Caco-2 (cell line): ENCODE results near the gene ZMAT5. TPM values are rescaled to one million over a fixed set of nuclear protein-coding genes. Genes with fewer than 3 reads are reported as not detected.

Experiments
- BruUV-seq: library from RNA; stranded (reverse); fragments of 400-500 nt; replicated peaks from 2 replicates; lab custom pipeline; 2021; lab: Mats Ljungman, UMichigan
- CTCF ChIA-PET: fragments of 300-600 bp; sonication (Branson Sonifier 250); formaldehyde crosslinking; loops from one replicate; lab custom pipeline; 2022; ENCODE audit warnings: antibody characterized with exemption; lab: Charles Lee
- POLR2A ChIA-PET: fragments of 300-600 bp; sonication (Branson Sonifier 250); formaldehyde crosslinking; loops from one replicate; lab custom pipeline; 2022; ENCODE audit warnings: antibody characterized with exemption; lab: Charles Lee
- DNase-seq, 2 experiments: peaks; one replicate each; pipeline versions ENCODE4 v3.0.0 to v3.0.0-alpha.2; 2020 to 2022
- H3K27me3 ChIP-seq: replicated peaks from 2 replicates; pipeline ENCODE4 v1.6.0; 2011; ENCODE audit warnings: low read length; ENCODE audit not compliant: control insufficient read depth, insufficient read depth
- H3K36me3 ChIP-seq: 2 replicates; pipeline ENCODE4 v1.5.1; 2011; ENCODE audit warnings: low read length; ENCODE audit not compliant: control insufficient read depth, insufficient read depth
- H3K4me1 ChIP-seq: fragments of 250-450 bp; sonication (Bioruptor Pico); 2 replicates; pipeline ENCODE4 v1.5.1; 2020; ENCODE audit warnings: mild to moderate bottlenecking
- H3K4me3 ChIP-seq: 2 replicates; pipeline ENCODE4 v1.5.1; 2011; ENCODE audit warnings: low read depth, mild to moderate bottlenecking, control low read depth, low read length
- H3K9me3 ChIP-seq: fragments of 250-450 bp; sonication (Bioruptor Pico); 2 replicates; pipeline ENCODE4 v1.5.1; 2020; ENCODE audit warnings: mild to moderate bottlenecking, moderate library complexity
- H3K27ac Mint-ChIP-seq: one replicate; pipeline ENCODE4 v1.8.0; 2022; ENCODE audit warnings: mixed read lengths; ENCODE audit not compliant: unreplicated experiment
- H3K27me3 Mint-ChIP-seq: one replicate; pipeline ENCODE4 v1.8.0; 2022; ENCODE audit warnings: mixed read lengths; ENCODE audit not compliant: insufficient read depth, unreplicated experiment
- H3K36me3 Mint-ChIP-seq: one replicate; pipeline ENCODE4 v1.8.0; 2022; ENCODE audit warnings: mild to moderate bottlenecking, mixed read lengths; ENCODE audit not compliant: insufficient read depth, unreplicated experiment
- H3K4me1 Mint-ChIP-seq: one replicate; pipeline ENCODE4 v1.8.0; 2022; ENCODE audit warnings: low read depth, mixed read lengths; ENCODE audit not compliant: unreplicated experiment
- H3K4me3 Mint-ChIP-seq: one replicate; pipeline ENCODE4 v1.8.0; 2022; ENCODE audit warnings: mild to moderate bottlenecking, moderate library complexity, mixed read lengths; ENCODE audit not compliant: unreplicated experiment
- H3K9me3 Mint-ChIP-seq: one replicate; pipeline ENCODE4 v1.8.0; 2022; ENCODE audit warnings: mixed read lengths; ENCODE audit not compliant: unreplicated experiment
- intact Hi-C: fragments of 100-400 bp; cut with micrococcal nuclease; formaldehyde crosslinking; loops from one replicate; pipeline ENCODE4 v1.10.0; 2022; ENCODE audit not compliant: unreplicated experiment
- total RNA-seq: library from RNA; stranded (reverse); gene quantifications from 2 replicates; pipeline ENCODE4 v1.2.3, GENCODE V29; 2022
- TF ChIP-seq, protein P1 (sequence below), 2 experiments: fragments of 200-600 bp in 1 of 2; IDR thresholded peaks; 1 replicate in 1 of 2; 2 replicates in 1 of 2; pipeline versions ENCODE4 v1.5.1 to v1.8.0; 2011 to 2022; ENCODE audit warnings: antibody characterized with exemption in 1 of 2, control low read depth in 1 of 2, inconsistent platforms in 1 of 2, low read depth in 1 of 2, low read length in 1 of 2, mild to moderate bottlenecking in 1 of 2, moderate library complexity in 1 of 2; ENCODE audit not compliant: insufficient read depth in 1 of 2, severe bottlenecking in 1 of 2, unreplicated experiment in 1 of 2

Gene ZMAT5
- total RNA-seq, 1 experiment from 2014 or later, result 19.7 TPM

DNA sequence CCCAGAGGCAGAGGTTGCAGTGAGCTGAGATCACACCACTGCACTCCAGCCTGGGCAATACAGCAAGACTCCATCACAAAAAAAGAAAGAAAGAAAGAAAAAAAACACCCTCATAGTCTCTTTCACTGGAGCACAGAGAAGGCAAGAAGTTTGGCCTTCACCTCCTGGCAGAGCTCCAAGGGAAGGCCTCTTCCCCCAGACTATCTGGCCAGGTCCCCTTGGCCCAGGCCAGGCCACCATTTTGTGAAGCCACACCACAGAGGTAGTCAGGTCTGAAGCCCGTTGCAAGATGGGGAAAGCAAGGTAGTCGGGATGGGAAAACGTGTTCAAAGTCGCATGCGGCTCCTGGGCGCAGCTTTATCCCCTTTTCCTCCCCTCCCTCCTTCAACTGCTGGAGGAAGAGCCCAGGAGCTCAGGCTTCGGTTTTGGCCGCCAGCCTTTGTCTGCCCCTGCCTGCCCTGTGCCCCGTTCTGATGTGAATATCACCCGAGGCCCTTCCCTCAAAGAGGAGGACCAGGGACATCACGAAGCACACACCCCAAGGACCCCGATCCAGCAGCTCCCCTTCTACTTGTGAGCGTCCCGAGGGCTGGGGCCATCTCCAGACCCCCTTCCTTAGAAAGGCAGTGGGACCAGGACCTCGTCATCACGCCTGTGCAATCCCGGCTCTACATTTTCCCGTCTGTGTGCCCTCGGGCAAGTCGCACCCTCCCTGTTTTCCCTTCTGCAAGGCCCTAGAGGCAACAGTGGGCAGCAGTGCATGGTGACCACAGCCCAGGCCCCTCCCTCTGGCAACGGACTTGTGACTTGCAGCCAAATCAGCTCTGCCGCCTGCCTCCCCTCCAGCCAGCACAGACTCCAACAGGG lies 29.3 kb downstream of the ZMAT5 start:
- Histone ChIP-seq H3K9me3 (no peaks in the 10 kb centered on the region), H3K4me1 (no peaks in the 10 kb centered on the region), H3K4me3 (no peak overlapping the region), H3K27me3 (no peaks in the 10 kb centered on the region), H3K36me3 (no peaks in the 10 kb centered on the region)
- POLR2A ChIA-PET, result interaction anchor here (0.5 kb wide), 1 partner anchor 96 kb away, joined by 3 read pairs; no protein-coding TSS in a partner anchor
- Mint-ChIP-seq H3K4me1 (no peaks in the 10 kb centered on the region), H3K36me3 (no peaks in the 10 kb centered on the region), H3K4me3 (no peak overlapping the region), H3K9me3 (no peaks in the 10 kb centered on the region), H3K27ac (no peak overlapping the region), H3K27me3 (no peaks in the 10 kb centered on the region)
- BruUV-seq, result no TSS peak
- intact Hi-C loops, result no loop called here
- CTCF ChIA-PET, result no interaction called here
- TF ChIP-seq, protein P1, sequence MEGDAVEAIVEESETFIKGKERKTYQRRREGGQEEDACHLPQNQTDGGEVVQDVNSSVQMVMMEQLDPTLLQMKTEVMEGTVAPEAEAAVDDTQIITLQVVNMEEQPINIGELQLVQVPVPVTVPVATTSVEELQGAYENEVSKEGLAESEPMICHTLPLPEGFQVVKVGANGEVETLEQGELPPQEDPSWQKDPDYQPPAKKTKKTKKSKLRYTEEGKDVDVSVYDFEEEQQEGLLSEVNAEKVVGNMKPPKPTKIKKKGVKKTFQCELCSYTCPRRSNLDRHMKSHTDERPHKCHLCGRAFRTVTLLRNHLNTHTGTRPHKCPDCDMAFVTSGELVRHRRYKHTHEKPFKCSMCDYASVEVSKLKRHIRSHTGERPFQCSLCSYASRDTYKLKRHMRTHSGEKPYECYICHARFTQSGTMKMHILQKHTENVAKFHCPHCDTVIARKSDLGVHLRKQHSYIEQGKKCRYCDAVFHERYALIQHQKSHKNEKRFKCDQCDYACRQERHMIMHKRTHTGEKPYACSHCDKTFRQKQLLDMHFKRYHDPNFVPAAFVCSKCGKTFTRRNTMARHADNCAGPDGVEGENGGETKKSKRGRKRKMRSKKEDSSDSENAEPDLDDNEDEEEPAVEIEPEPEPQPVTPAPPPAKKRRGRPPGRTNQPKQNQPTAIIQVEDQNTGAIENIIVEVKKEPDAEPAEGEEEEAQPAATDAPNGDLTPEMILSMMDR (IDR thresholded peaks at IDR 0.05; ENCODE audit: insufficient read depth in 1 of 2, low read depth in 1 of 2, low read length in 1 of 2, severe bottlenecking in 1 of 2, unreplicated experiment in 1 of 2), result no peak
- no peak for DNase-seq

DNA sequence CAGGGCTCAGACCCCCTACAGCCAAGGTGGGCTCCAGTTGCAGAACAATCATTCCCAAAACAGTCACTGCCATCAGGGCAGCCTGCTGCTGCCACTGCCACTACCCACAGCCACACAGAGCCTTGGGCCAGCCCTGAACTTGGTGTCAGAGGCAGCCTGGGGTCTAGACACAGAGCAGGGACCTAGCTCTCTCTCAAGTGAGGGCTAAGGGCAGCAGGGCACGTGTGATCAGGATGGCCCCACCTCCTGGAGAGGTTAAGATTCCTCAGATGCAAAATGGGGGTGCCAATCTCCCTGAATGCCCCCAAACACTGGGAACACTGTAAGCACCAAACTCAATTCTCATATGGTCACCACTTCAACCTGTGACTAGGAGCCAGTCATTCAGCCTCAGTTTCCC lies 31.4 kb downstream of the ZMAT5 start:
- no peak overlapping the region for H3K4me3 ChIP-seq
- no peak for DNase-seq
- POLR2A ChIA-PET, result no interaction called here
- H3K36me3 ChIP-seq, result no peaks in the 10 kb centered on the region
- Mint-ChIP-seq H3K4me3 (no peak overlapping the region), H3K4me1 (no peaks in the 10 kb centered on the region), H3K9me3 (no peaks in the 10 kb centered on the region), H3K36me3 (no peaks in the 10 kb centered on the region), H3K27me3 (no peaks in the 10 kb centered on the region), H3K27ac (no peak overlapping the region)
- H3K27me3 ChIP-seq, result no peaks in the 10 kb centered on the region
- H3K4me1 ChIP-seq, result peaks cover 4% of the 10 kb centered on the region; the same call in 1 of the 2 replicates
- CTCF ChIA-PET, result no interaction called here
- intact Hi-C loops, result no loop called here
- no peaks in the 10 kb centered on the region for H3K9me3 ChIP-seq
- BruUV-seq, result no TSS peak
- TF ChIP-seq, protein P1 (IDR thresholded peaks at IDR 0.05; ENCODE audit: insufficient read depth in 1 of 2, low read depth in 1 of 2, low read length in 1 of 2, severe bottlenecking in 1 of 2, unreplicated experiment in 1 of 2), result no peak

DNA sequence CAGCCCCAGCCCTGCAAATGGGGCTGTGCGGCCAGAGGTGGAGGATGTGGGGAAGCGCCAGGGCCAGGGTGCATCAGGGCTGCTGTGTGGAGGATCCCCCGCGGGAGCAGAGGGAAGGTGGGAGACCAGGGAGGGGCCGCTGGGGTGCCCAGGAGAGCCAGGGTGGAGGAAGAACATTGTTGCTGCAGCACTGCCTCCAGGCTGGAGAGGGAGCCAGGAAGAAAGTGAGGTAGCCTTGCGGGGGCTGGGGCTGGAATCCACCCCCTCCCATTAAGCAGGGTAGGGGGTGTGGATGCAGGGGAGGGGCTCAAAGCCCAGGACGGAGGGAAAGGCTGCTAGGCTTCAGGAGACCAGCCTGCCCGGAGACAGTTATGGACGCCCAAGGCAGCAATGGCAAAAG lies 32.0 kb downstream of the ZMAT5 start:
- ChIA-PET CTCF (no interaction called here), POLR2A (no interaction called here)
- no peak for DNase-seq
- TF ChIP-seq, protein P1 (IDR thresholded peaks at IDR 0.05; ENCODE audit: insufficient read depth in 1 of 2, low read depth in 1 of 2, low read length in 1 of 2, severe bottlenecking in 1 of 2, unreplicated experiment in 1 of 2), result no peak
- H3K27ac Mint-ChIP-seq, result no peak overlapping the region
- no peaks in the 10 kb centered on the region for H3K9me3 Mint-ChIP-seq
- Histone ChIP-seq H3K4me3 (no peak overlapping the region), H3K9me3 (no peaks in the 10 kb centered on the region), H3K27me3 (no peaks in the 10 kb centered on the region), H3K36me3 (no peaks in the 10 kb centered on the region), H3K4me1 (peaks cover 4% of the 10 kb centered on the region; the same call in 1 of the 2 replicates)
- no peak overlapping the region for H3K4me3 Mint-ChIP-seq
- no peaks in the 10 kb centered on the region for H3K36me3 Mint-ChIP-seq
- intact Hi-C loops, result no loop called here
- no TSS peak for BruUV-seq
- H3K4me1 Mint-ChIP-seq, result no peaks in the 10 kb centered on the region
- H3K27me3 Mint-ChIP-seq, result no peaks in the 10 kb centered on the region
